GM18951 (cell line): ENCODE measurements around the gene GPATCH8.
"Not testable (repeated sequence)": the region's sequence is repeated elsewhere in the genome, so short reads cannot be mapped to it uniquely, and the experiment has no call there.

Experiments used
- POLR2A ChIP-seq: IDR thresholded peaks from 4 replicates; pipeline ENCODE4 v1.6.1; 2011; ENCODE audit warnings: mild to moderate bottlenecking; ENCODE audit not compliant: insufficient read length, insufficient read depth; ENCODE audit errors: extremely low read depth
- in situ Hi-C: fragments of 300-500 bp; cut with MboI; formaldehyde crosslinking; loops from one replicate; pipeline ENCODE4 v1.12.0; 2022; ENCODE audit warnings: low sequenced_read_pairs, mixed read lengths, inconsistent platforms; ENCODE audit not compliant: unreplicated experiment

Gene GPATCH8

DNA sequence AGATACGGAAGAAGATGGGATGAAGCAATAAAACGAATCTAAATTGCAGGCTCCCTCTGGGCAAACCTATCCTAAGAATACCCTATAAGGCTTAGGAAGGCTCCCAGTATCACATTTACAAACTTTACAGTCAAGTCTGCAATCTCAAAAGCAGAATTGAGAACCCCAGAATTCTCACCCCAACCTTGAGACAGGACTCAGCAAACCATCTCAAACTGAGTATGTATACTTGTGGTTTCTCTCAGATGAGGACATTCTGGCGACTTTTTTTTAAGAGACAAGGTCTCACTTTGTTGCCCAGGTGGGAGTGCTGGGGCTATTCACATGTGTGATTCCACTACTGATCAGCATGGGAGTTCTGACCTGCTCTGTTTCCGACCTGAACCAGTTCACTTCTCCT is 94.4 kb downstream of the GPATCH8 start:
- no peak for TF ChIP-seq POLR2A
- in situ Hi-C loops, result no loop called here

DNA sequence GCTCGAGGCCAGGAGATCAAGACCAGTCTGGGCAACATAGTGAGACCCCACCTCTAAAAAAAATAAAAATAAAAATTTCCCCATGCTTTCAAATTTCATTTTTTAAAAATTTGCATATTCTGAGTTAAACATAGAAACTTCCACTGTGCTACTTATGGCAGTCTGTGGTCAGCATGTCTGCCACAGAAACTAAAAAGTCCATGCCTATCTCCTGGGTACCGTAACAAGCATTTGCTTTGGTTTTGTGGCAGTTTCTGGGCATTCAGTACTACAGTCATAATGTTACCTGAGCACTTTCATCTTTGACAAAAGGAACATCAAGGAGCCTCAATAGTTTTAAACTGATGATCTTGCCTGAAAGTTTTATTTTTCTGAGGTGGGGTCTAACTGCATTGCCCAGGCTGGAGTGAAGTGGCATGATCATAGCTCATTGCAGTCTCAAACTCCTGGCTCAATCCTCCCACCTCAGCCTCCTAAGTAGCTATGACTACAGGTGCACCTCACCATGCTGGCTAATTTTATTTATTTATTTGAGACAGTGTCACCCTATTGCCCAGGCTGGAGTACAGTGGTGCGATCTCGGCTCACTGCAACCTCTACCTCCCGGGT is 100.5 kb downstream of the GPATCH8 start:
- in situ Hi-C loops, result no loop called here
- no peak for TF ChIP-seq POLR2A

DNA sequence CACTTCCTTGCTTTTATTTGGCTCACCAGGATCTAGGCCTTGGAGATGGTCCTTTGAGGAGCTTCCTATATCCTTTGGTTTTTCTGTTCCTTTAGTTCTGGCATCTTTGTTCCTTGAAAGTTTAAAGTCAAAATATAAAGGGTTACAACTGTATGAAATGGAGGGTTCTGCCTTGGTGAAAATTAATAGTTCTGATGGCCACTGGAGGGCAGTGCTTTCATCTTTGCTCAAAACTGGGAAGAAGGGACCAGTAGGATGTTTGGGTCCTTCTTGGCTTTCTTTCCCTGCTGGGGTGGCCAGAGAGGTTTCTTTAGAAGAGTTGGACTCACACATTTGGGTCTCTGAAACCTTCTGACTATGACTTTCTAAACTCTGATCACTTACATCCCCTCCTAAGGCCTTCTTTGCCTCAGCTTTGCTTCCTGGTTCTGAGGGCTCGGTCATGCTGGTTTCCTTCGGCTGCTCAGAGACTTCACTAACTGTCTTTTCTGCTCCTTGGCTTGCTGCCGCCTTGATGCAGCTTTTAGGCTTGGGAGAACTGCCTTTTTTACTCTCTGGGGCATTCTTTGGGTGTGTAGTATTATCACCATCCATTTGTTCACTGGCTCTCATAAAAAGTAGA is 102.9 kb downstream of the GPATCH8 start:
- in situ Hi-C loops, result no loop called here
- no peak for TF ChIP-seq POLR2A

DNA sequence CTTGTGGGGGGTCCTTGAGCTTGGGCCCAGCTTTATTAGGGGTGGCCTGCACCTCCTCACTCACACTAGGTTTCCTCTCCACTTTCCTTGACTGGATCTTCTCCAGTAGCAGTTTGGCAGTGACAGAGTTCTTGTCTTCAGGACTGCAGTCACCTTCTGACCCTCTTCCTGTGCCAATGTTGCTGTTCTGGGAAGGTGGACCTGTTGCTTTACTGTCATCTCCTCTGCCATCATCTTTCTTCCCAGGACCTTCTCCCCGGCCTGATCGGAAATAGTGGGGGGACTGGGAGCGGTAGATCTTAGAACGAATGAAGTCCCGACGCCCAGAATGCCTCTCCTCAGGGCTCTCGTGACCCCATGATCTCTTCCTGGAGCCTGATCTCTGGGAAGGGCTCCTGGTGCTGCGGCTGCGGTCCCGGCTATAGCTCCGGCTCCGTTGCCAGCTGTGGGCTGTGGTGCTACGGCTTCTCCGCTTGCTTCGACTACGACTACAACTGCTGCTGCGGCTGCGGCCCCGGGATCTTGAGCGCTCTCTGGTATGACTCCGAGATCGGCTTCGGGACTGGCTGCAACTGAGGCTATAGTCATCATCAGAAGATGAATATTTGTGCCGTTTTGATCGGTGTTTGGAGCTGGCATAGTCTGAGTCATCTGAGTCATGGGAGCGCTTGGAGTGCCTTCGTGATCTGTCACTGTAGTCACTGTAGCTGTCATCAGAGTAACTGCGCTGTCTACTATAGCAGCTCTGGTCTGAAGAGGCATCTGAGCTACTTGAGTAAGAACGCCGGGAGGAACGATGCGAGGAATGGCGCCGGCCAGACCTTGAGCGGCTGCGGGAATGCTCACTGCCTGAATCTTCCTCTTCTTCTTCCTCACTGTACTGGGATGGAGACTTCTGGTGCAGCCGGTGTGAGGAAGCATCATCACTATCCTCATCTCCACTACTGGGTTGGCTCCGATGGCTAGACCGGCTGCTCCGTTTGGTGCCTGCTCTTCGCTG is 104.2 kb downstream of the GPATCH8 start:
- in situ Hi-C loops, result no loop called here
- TF ChIP-seq POLR2A, result no peak

DNA sequence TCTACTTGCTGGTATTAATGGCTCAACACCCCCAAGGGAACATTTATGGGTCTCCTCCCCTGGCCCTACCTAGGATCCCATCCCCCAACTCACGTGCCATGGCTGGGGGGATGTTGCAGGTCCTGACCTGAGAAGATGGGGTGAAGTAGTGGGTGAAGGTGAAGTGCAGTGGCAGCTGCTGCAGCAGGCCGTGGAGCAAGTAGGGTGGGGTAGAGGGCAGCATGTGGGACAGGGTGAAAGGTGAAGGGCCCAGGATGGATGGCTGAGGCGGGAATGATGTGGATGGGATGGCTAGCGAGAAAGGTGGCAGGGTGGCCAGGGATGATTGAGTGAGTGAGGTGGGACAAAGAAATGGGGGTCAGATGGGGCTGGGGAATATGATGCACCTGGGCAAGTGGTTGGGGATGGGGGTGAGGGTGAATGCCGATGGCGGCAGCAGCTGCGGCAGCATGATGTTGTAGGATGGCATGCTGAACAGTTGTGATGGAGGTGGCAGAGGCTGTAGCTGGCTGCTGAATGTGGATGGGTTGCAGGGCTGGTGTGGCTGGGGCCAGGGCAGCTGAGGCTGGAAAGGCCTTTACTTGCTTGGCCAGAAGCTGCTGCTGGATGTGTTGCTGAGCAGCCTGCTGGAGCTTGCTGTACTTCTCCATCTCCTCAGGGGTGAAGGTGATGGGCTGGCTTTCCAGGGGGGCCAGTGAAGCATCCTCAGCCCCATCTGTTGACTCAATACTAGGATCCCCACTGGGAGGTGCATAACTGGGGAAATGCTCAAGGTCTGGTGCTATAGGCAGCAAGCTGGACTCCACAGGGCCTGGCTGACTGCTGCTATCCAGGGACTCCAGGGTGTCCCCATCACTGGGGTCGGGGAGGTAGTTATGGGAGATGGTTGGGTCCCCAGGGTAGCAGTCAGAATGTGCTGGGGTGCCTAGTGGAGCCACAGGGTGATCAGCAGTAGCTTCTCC is 105.4 kb downstream of the GPATCH8 start:
- in situ Hi-C loops, result no loop called here
- no peak for TF ChIP-seq POLR2A

DNA sequence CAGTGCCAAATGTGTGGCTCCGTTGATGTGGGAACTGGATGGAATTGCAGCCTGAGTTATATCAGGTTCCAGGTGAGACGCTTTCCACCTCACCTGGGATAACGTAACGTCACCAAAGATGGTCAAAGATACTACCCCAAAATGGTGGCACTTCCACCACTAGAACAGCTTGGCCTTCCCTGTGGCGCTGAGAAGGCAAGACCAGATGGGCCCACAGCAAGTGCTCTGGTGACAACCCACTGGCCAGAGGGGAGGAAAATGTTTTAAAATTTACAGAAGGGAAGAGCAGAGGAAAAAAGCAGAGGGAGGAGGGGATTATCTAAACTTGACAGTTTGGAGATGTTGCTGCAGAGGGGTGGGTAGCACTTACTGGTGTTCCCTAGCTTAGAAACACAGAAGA is 106.3 kb downstream of the GPATCH8 start:
- in situ Hi-C loops, result no loop called here
- no peak for TF ChIP-seq POLR2A

DNA sequence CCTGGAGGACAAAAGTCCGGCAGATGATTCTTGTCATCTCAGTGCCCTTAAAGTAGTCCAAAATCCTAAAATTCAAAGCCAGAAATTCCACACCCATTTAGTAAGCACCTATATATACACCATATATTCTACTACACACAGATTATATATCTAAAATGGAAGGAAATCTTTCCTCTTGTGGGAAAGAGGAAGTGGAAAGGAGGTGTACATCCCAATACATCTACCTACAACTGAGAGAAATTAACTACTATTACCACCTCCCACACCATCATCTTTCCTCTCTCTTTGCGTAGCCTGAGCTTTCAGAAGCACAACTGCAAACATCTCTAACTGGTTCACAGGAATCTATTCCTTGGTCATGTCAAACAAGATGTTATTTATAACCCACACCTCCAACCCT is 108.4 kb downstream of the GPATCH8 start:
- in situ Hi-C loops, result no loop called here
- TF ChIP-seq POLR2A, result no peak

DNA sequence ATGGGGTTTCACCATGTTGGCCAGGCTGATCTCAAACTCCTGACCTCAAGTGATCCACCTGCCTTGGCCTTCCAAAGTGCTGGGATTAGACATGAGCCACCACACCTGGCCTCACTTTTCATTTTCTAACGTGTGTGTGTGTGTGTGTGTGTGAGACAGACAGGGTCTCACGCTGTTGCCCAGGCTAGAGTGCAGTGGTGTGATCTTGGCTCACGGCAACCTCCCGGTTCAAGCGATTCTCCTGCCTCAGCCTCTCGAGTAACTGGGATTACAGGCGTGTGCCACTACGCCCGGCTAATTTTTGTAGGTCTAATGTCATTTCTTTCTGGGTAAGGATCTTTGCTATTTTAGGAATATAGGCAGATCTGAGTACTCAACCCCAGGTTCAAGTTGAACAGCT is 109.1 kb downstream of the GPATCH8 start:
- in situ Hi-C loops, result not testable (repeated sequence)

DNA sequence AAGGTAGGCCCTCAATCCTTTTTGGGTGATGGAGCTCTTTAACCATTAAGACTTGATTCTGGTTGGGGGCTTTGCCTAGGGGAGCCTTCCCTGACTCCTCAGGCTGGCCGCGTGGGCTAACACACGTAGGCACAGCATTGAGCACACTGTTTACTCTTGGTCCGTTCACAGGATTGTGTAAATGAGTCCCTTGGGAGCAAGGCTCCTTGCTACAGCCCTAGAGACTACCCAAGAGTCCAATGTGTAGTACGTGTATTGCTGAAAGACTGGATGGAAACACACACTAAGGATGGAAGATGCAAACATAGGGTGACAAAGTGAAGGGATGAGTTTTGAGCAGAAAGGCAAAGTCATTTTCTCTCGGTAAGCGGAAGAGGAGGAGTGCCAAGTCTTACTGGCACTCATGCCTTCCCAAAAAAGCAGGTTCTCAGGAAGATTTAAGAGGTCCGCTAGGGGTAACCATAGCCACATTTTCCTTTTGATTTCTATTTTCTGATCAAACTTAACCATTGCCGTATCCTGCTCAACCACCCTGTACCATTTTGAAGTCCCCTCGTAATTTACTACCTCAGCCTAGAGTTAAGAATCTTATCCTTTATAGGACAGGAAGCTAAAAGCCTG is 112.8 kb downstream of the GPATCH8 start:
- in situ Hi-C loops, result no loop called here
- no peak for TF ChIP-seq POLR2A

DNA sequence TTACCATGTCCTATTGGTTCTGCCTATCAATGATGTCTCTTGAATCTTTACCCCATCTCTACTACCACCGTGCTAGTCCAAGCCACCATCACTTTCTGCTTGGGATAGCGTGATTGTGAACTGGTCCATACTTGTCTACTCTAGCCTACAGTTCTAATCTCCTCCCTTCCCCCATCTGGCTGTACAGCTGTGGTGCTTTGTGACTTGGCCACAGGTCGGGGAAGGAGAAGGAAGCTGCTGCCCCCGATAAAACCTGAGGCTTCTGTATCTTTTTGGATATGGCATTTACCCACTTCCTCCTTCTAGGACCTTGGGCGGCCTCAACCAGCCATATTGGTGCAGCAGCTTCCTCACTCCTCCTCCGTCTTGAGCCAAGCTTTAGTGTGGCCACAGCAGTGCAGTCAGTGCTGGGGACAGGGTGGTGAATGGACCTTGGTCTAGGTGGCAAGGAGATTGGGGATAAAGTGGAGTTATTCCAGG is 113.4 kb downstream of the GPATCH8 start:
- no peak for TF ChIP-seq POLR2A

DNA sequence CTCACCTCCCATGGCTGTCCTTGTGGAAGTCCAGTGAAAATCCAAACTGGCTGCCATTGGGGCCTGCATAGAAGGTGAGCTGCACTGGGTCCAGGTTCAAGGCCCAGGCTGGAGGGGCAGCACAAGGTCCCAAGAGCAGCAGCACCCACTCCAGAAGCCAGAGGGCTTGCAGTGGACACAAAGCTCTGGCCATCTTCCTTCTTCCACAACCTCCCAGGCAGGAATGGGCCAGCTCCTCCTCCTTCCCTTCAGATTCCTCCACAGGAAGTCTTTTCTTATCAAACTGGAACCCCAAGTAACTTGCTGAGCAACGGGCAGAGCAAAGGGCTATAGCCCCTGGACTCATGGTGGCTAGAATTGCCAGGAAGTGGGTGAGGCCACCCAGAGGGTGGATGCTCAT is 113.9 kb downstream of the GPATCH8 start, which contains the start of gene ITGA2B:
Gene ITGA2B (minus strand): TSS at position 369 of the 400 bp plus-strand sequence. CDS start 176 bp downstream, at position 193.
- no peak for TF ChIP-seq POLR2A
- in situ Hi-C loops, result no loop called here

More for the DNA sequence above, 113.4 kb downstream of the GPATCH8 start:
- in situ Hi-C loops, result no loop called here

DNA sequence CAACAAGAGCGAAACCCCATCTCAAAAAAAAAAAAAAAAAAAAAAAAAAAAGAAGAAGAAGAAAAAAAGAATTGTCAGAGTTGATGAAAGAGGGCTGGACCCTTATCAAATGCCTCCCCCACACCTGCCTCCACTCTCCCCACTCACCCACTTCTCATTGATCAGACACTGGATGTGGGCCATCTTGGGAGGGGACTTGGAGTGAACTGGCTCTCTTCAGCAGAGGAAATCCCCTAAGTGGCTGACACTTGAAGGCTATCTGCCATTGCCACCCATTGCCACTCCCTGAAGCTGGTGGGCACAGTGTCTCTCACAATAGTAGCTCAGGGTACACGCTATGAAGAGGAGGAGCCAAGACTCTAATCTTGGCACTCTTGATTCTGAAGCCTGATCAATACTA is 115.4 kb downstream of the GPATCH8 start:
- TF ChIP-seq POLR2A, result no peak

DNA sequence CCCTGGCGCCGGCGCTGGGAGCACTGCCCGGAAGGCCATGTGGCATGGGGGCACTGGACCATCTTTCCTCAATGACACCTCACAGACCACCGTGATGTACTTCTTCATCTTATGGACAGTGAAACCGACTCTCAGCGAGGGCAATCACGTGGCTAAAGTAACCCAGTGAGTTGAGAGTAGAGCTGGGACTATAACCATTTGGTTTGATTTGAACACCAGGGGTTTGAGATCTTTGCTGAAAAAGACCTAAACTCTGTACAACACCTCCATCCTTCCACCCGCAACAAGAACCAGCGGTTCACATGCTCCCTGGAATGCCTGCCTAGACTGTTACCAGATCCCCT is 117.1 kb downstream of the GPATCH8 start:
- in situ Hi-C loops, result no loop called here

More for the DNA sequence above, 115.4 kb downstream of the GPATCH8 start:
- in situ Hi-C loops, result no loop called here

More for the DNA sequence above, 117.1 kb downstream of the GPATCH8 start:
- TF ChIP-seq POLR2A, result no peak
